Activated naive CD8-positive, alpha-beta T cell treated with anti-CD3 and anti-CD28 coated beads, Interleukin-2, amount 10 ng/mL, durations not matched to agents 7 days and 5 days (primary cell): ENCODE measurements around the gene FBF1. TPM values are rescaled to one million over a fixed set of nuclear protein-coding genes. Genes with fewer than 3 reads are reported as not detected.
"Not testable (repeated sequence)": the region's sequence is repeated elsewhere in the genome, so short reads cannot be mapped to it uniquely, and the experiment has no call there.

Source experiments
- ATAC-seq: fragments of 150-1000 bp; cut with Tn5 transposase; one replicate; pipeline ENCODE4 v1.10.0; 2021; ENCODE audit warnings: low read depth, moderate library complexity
- POLR2A ChIA-PET: fragments of 350-600 bp; sonication (Branson Sonifier 250); formaldehyde crosslinking; loops from one replicate; lab custom pipeline; 2021; ENCODE audit warnings: antibody characterized with exemption; lab: Charles Lee
- DNase-seq: peaks from one replicate; pipeline ENCODE4 v3.0.0; 2021
- H3K27ac Mint-ChIP-seq: one replicate; pipeline ENCODE4 v1.8.0; 2022; ENCODE audit warnings: mild to moderate bottlenecking, mixed read lengths
- H3K27me3 Mint-ChIP-seq: one replicate; pipeline ENCODE4 v1.8.0; 2022; ENCODE audit warnings: mild to moderate bottlenecking, moderate library complexity, mixed read lengths
- H3K36me3 Mint-ChIP-seq: one replicate; pipeline ENCODE4 v1.8.0; 2021; ENCODE audit warnings: mild to moderate bottlenecking, mixed read lengths
- H3K4me1 Mint-ChIP-seq: one replicate; pipeline ENCODE4 v1.8.0; 2021; ENCODE audit warnings: mixed read lengths
- H3K4me3 Mint-ChIP-seq: one replicate; pipeline ENCODE4 v1.8.0; 2022; ENCODE audit warnings: mild to moderate bottlenecking, moderate library complexity, mixed read lengths
- H3K9me3 Mint-ChIP-seq: one replicate; pipeline ENCODE4 v1.8.0; 2021; ENCODE audit warnings: mixed read lengths
- total RNA-seq, 2 experiments: library from RNA; stranded (reverse); gene quantifications; one replicate each; pipeline ENCODE4 v1.2.3, GENCODE V29; 2021

FBF1 gene
- 10 to 100 TPM; 28.5 to 36.0 TPM for total RNA-seq

- DNase-seq (peak; percentile 90), ATAC-seq (peak; percentile 99)
- Mint-ChIP-seq H3K36me3 (no peaks in the 10 kb centered on the region), H3K9me3 (no peaks in the 10 kb centered on the region), H3K4me1 (peaks cover 8% of the 10 kb centered on the region), H3K27ac (peak within 1 kb of the TSS; percentile 83), H3K27me3 (no peaks in the 10 kb centered on the region), H3K4me3 (peak within 1 kb of the TSS; percentile 91)
- POLR2A ChIA-PET = interaction anchor here (1.0 to 1.4 kb wide), 5 partner anchors 11 to 412 kb away, joined by 3 to 7 read pairs (median 4); partner anchors contain the start of genes ACOX1, PRPSAP1 and TEN1
Observed at GRCh38 chr17:75940727-75941441, at the start of gene FBF1. FBF1 (minus strand) TSS chr17:75941042; CDS start chr17:75938149, 2,893 bp downstream.

- H3K4me1 Mint-ChIP-seq = peaks cover 2% of the 10 kb centered on the region
- no peaks in the 10 kb centered on the region for H3K27me3 Mint-ChIP-seq
- DNase-seq (no peak), ATAC-seq (no peak)
- no peaks in the 10 kb centered on the region for H3K9me3 Mint-ChIP-seq
- peaks cover 2% of the 10 kb centered on the region for H3K36me3 Mint-ChIP-seq
- POLR2A ChIA-PET = no interaction called here
- no peak overlapping the region for H3K4me3 Mint-ChIP-seq
- H3K27ac Mint-ChIP-seq = no peak overlapping the region
Observed at GRCh38 chr17:75987041-75987440, 46.2 kb upstream of the FBF1 start.

- POLR2A ChIA-PET = no interaction called here
- Mint-ChIP-seq H3K27me3 (no peaks in the 10 kb centered on the region), H3K4me1 (peaks cover 4% of the 10 kb centered on the region), H3K27ac (no peak overlapping the region), H3K4me3 (no peak overlapping the region), H3K9me3 (no peaks in the 10 kb centered on the region), H3K36me3 (no peaks in the 10 kb centered on the region)
- ATAC-seq (no peak), DNase-seq (no peak)
Observed at GRCh38 chr17:75985986-75986385, 45.1 kb upstream of the FBF1 start.

- POLR2A ChIA-PET = no interaction called here
- ATAC-seq = no peak
- DNase-seq = no peak
- Mint-ChIP-seq H3K9me3 (no peaks in the 10 kb centered on the region), H3K27ac (no peak overlapping the region), H3K4me3 (no peak overlapping the region), H3K27me3 (no peaks in the 10 kb centered on the region), H3K36me3 (peaks cover 3% of the 10 kb centered on the region), H3K4me1 (peaks cover 14% of the 10 kb centered on the region)
Observed at GRCh38 chr17:75983501-75984181, 42.8 kb upstream of the FBF1 start.

- peaks cover 26% of the 10 kb centered on the region for H3K4me1 Mint-ChIP-seq
- POLR2A ChIA-PET = interaction anchor here (1.4 kb wide), 1 partner anchor 122 kb away, joined by 3 read pairs; the partner anchor contains the start of gene EXOC7
Observed at GRCh38 chr17:75981019-75981615, 40.3 kb upstream of the FBF1 start.

GRCh38 chr17:75980188-75981018 lies 39.6 kb upstream of the FBF1 start:
- Mint-ChIP-seq H3K9me3 (no peaks in the 10 kb centered on the region), H3K36me3 (peaks cover 10% of the 10 kb centered on the region), H3K4me3 (peak overlapping the region; percentile 98), H3K27me3 (no peaks in the 10 kb centered on the region), H3K27ac (peak overlapping the region; percentile 98), H3K4me1 (peaks cover 31% of the 10 kb centered on the region)
- POLR2A ChIA-PET = interaction anchor here (0.6 to 1.4 kb wide), 3 partner anchors 123 to 1239 kb away, joined by 3 to 4 read pairs (median 3); partner anchors contain the start of gene EXOC7
- ATAC-seq (no peak), DNase-seq (no peak)

More at GRCh38 chr17:75981019-75981615, 40.3 kb upstream of the FBF1 start:
- no peak for DNase-seq
- ATAC-seq = no peak
- Mint-ChIP-seq H3K27ac (peak overlapping the region; percentile 98), H3K27me3 (no peaks in the 10 kb centered on the region), H3K36me3 (peaks cover 8% of the 10 kb centered on the region), H3K9me3 (no peaks in the 10 kb centered on the region), H3K4me3 (peak overlapping the region; percentile 98)

GRCh38 chr17:75979705-75980187 lies 38.9 kb upstream of the FBF1 start:
- DNase-seq (no peak), ATAC-seq (peak; percentile 24)
- POLR2A ChIA-PET = interaction anchor here (0.6 to 1.4 kb wide), 3 partner anchors 124 to 1238 kb away, joined by 3 to 4 read pairs (median 3); partner anchors contain the start of gene EXOC7
- Mint-ChIP-seq H3K4me3 (peak overlapping the region; percentile 98), H3K27ac (peak overlapping the region; percentile 98), H3K36me3 (peaks cover 11% of the 10 kb centered on the region), H3K27me3 (no peaks in the 10 kb centered on the region), H3K4me1 (peaks cover 33% of the 10 kb centered on the region), H3K9me3 (no peaks in the 10 kb centered on the region)

GRCh38 chr17:75978938-75979704 lies 38.3 kb upstream of the FBF1 start, which contains the start of the genes ACOX1 and TEN1:
ACOX1 (minus strand) TSS chr17:75979166; CDS start chr17:75979073, 93 bp downstream.
TEN1 (plus strand) TSS chr17:75979240; CDS start chr17:75986193, 6,953 bp downstream.
- Mint-ChIP-seq H3K4me1 (peaks cover 33% of the 10 kb centered on the region), H3K27ac (peak within 1 kb of the TSS; percentile 98), H3K4me3 (peak within 1 kb of the TSS; percentile 98), H3K36me3 (peaks cover 11% of the 10 kb centered on the region), H3K27me3 (no peaks in the 10 kb centered on the region), H3K9me3 (no peaks in the 10 kb centered on the region)
- ATAC-seq (peak; percentile 97), DNase-seq (peak; percentile 93)
- POLR2A ChIA-PET = interaction anchor here (0.6 to 1.7 kb wide), 12 partner anchors 14 to 291 kb away, joined by 3 to 7 read pairs (median 3); partner anchors contain the start of genes FBF1, TRIM65 and WBP2

GRCh38 chr17:75976175-75976848 lies 35.5 kb upstream of the FBF1 start:
- POLR2A ChIA-PET = interaction anchor here (0.7 kb wide), 1 partner anchor 9 kb away, joined by 3 read pairs; no protein-coding TSS in a partner anchor
- Mint-ChIP-seq H3K9me3 (no peaks in the 10 kb centered on the region), H3K27me3 (no peaks in the 10 kb centered on the region), H3K4me3 (peak overlapping the region; percentile 4), H3K4me1 (peaks cover 33% of the 10 kb centered on the region), H3K27ac (no peak overlapping the region), H3K36me3 (peaks cover 19% of the 10 kb centered on the region)
- no peak for ATAC-seq
- DNase-seq = no peak

- Mint-ChIP-seq H3K27ac (no peak overlapping the region), H3K36me3 (peaks cover 19% of the 10 kb centered on the region), H3K4me1 (peaks cover 30% of the 10 kb centered on the region), H3K27me3 (no peaks in the 10 kb centered on the region), H3K9me3 (no peaks in the 10 kb centered on the region), H3K4me3 (peak overlapping the region; percentile 8)
- DNase-seq (no peak), ATAC-seq (no peak)
- POLR2A ChIA-PET = no interaction called here
Observed at GRCh38 chr17:75975757-75976174, 34.9 kb upstream of the FBF1 start.

- ATAC-seq, H3K27ac Mint-ChIP-seq, H3K4me3 Mint-ChIP-seq, H3K9me3 Mint-ChIP-seq, H3K27me3 Mint-ChIP-seq, POLR2A ChIA-PET, DNase-seq: not testable (repeated sequence)
- Mint-ChIP-seq H3K4me1 (peaks cover 24% of the 10 kb centered on the region), H3K36me3 (peaks cover 19% of the 10 kb centered on the region)
Observed at GRCh38 chr17:75975187-75975586, 34.3 kb upstream of the FBF1 start.
